Karpas-422 (cell line): ENCODE results near the gene CCDC71L. TPM values are rescaled to one million over a fixed set of nuclear protein-coding genes. Genes with fewer than 3 reads are reported as not detected.

Experiments used
- DNase-seq: peaks from one replicate; pipeline ENCODE4 v3.0.0-alpha.2; 2015
- H2AFZ ChIP-seq: fragments of 200-600 bp; sonication (generic); 2 replicates; pipeline ENCODE4 v1.6.1; 2014; ENCODE audit warnings: antibody characterized with exemption, low read length, mixed read lengths
- H3K27ac ChIP-seq: fragments of 200-600 bp; sonication (generic); 2 replicates; pipeline ENCODE4 v1.5.1; 2014; ENCODE audit warnings: mild to moderate bottlenecking, low read length, moderate library complexity
- H3K27me3 ChIP-seq: fragments of 200-600 bp; sonication (generic); 2 replicates; pipeline ENCODE4 v1.6.1; 2014; ENCODE audit warnings: low read length, mixed read lengths
- H3K36me3 ChIP-seq: fragments of 200-600 bp; sonication (generic); 2 replicates; pipeline ENCODE4 v1.6.1; 2014; ENCODE audit warnings: low read length, mixed read lengths; ENCODE audit not compliant: insufficient read depth
- H3K4me1 ChIP-seq: fragments of 200-600 bp; sonication (generic); 2 replicates; pipeline ENCODE4 v1.6.1; 2014; ENCODE audit warnings: mild to moderate bottlenecking, low read length, mixed read lengths
- H3K4me2 ChIP-seq: fragments of 200-600 bp; sonication (generic); 2 replicates; pipeline ENCODE4 v1.6.1; 2014; ENCODE audit warnings: low read length, low read depth, mild to moderate bottlenecking; ENCODE audit not compliant: poor library complexity, severe bottlenecking
- H3K4me3 ChIP-seq: fragments of 200-600 bp; sonication (generic); 2 replicates; pipeline ENCODE4 v1.5.1; 2014; ENCODE audit warnings: mild to moderate bottlenecking, antibody characterized with exemption, low read length, mixed read lengths
- H3K79me2 ChIP-seq: fragments of 200-600 bp; sonication (generic); 2 replicates; pipeline ENCODE4 v1.6.1; 2014; ENCODE audit warnings: mild to moderate bottlenecking, low read length, mixed read lengths
- H3K9ac ChIP-seq: fragments of 200-600 bp; sonication (generic); 2 replicates; pipeline ENCODE4 v1.6.0; 2014; ENCODE audit warnings: low read length
- H3K9me2 ChIP-seq: fragments of 200-600 bp; sonication (generic), shearing (Covaris generic); replicated peaks from 2 replicates; pipeline ENCODE4 v1.6.0; 2014; ENCODE audit warnings: mild to moderate bottlenecking, low read length, moderate library complexity; ENCODE audit not compliant: insufficient read depth
- H3K9me3 ChIP-seq: fragments of 300-700, 200-600 bp; sonication (generic); 2 replicates; pipeline ENCODE4 v1.6.1; 2014; ENCODE audit warnings: low read length, mixed read lengths
- H4K20me1 ChIP-seq: fragments of 200-600 bp; sonication (generic); 2 replicates; pipeline ENCODE4 v1.6.1; 2014; ENCODE audit warnings: mild to moderate bottlenecking, antibody characterized with exemption, low read length, low read depth; ENCODE audit not compliant: insufficient read depth
- total RNA-seq: library from RNA; depleted of rRNA; stranded (reverse); fragments of >200 nt; shearing (Covaris generic); gene quantifications from 2 replicates; pipeline ENCODE4 v1.2.3, GENCODE V29; 2014; ENCODE audit warnings: low replicate concordance; rRNA removed

CCDC71L gene
- total RNA-seq, 1 experiment from 2014 or later: 18.7 TPM

DNA sequence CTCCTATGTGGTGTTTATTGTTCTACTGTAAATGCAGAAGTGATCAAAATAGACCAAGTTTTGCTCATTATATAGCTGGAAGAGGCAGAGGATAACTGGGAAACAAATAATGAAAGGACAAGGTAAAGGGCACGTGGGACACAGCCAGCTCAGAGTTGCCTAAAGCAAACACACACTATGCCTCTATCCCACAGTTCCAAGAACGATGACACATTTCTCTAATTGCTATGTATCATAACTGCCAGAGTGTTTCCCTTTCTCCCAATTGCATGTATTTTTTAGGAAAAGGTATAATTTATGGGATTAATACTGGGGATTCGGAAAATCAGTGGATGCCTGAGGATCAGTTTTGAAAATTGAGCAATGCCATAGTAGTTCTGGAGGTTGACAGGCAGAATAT, 49.0 kb downstream of the CCDC71L start:
- Histone ChIP-seq H4K20me1 (no peaks in the 10 kb centered on the region), H3K9me2 (no peaks in the 10 kb centered on the region), H3K79me2 (no peaks in the 10 kb centered on the region), H3K9me3 (no peaks in the 10 kb centered on the region), H3K4me3 (no peak overlapping the region), H3K4me1 (no peaks in the 10 kb centered on the region), H2AFZ (no peak overlapping the region), H3K9ac (no peak overlapping the region), H3K36me3 (no peaks in the 10 kb centered on the region), H3K4me2 (no peak overlapping the region), H3K27me3 (no peaks in the 10 kb centered on the region), H3K27ac (no peak overlapping the region)
- no peak for DNase-seq

DNA sequence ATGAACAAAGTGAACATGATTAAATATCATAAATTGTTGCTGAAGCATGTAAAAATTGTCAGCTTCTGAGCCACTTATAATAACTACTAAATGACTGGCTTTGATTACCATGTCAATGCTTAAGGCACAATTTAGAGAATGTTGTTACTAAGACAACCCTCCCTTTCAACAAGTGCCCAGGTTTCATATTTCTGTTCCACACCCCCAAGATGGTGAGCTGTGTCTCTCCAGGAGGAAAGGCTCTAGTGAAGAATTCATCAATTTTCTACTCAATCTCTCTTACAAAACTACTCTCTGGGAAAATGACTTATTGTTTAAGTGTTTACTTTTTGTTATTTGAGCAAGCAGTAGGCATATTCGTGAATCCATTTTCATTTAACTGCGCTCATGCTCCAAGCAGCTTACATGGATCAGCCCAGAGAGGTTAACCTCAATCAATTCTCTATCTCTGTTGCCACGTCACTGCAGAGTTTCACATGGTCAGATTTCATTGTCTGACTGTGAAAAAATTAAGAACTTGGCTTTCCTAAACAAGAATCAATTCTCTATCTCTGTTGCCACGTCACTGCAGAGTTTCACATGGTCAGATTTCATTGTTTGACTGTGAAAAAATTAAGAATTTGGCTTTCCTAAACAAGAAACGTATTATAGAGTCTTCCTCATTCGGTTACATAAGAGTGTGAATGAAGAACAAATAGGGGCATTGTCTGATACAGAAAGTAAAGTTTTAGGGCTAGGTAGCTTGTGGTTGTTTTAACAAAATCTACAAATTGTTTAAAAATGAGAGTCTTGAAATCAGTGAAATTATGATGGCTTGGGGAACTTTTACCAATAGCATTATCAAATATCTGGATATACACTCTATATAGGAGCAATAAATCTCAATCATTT, 49.7 kb downstream of the CCDC71L start:
- no peak for DNase-seq
- H3K4me3 ChIP-seq: no peak overlapping the region

DNA sequence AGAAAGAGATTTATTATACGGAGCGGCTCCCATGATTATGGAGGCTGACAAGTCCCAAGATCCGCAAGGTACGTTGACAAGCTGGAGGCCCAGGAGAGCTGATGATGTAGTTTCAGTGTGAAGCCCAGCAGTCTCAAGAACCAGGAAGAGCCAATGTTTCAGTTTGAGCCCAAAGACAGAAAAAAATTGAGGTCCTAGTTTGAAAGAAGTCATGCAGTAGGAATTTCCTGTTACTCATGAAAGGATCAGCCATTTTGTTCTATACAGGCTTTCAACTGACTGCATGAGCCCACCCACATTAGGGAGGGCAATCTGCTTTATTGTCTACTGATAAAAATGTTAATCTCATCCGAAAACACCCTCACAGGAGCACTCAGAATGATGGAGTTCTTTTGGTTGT, 51.5 kb downstream of the CCDC71L start:
- H3K9ac ChIP-seq: no peak overlapping the region
- DNase-seq: no peak
- no peaks in the 10 kb centered on the region for H3K79me2 ChIP-seq
- H3K27ac ChIP-seq: no peak overlapping the region
- no peak overlapping the region for H2AFZ ChIP-seq
- no peaks in the 10 kb centered on the region for H3K4me1 ChIP-seq
- no peaks in the 10 kb centered on the region for H3K27me3 ChIP-seq
- H3K9me2 ChIP-seq: no peaks in the 10 kb centered on the region
- no peak overlapping the region for H3K4me3 ChIP-seq
- no peaks in the 10 kb centered on the region for H4K20me1 ChIP-seq
- no peak overlapping the region for H3K4me2 ChIP-seq
- no peaks in the 10 kb centered on the region for H3K9me3 ChIP-seq
- no peaks in the 10 kb centered on the region for H3K36me3 ChIP-seq

More for the DNA sequence above, 49.7 kb downstream of the CCDC71L start:
- Histone ChIP-seq H3K36me3 (no peaks in the 10 kb centered on the region), H3K27me3 (no peaks in the 10 kb centered on the region), H3K9me3 (no peaks in the 10 kb centered on the region), H3K9me2 (no peaks in the 10 kb centered on the region), H3K4me2 (no peak overlapping the region), H3K4me1 (no peaks in the 10 kb centered on the region), H4K20me1 (no peaks in the 10 kb centered on the region), H3K9ac (no peak overlapping the region), H3K27ac (no peak overlapping the region), H3K79me2 (no peaks in the 10 kb centered on the region), H2AFZ (no peak overlapping the region)

DNA sequence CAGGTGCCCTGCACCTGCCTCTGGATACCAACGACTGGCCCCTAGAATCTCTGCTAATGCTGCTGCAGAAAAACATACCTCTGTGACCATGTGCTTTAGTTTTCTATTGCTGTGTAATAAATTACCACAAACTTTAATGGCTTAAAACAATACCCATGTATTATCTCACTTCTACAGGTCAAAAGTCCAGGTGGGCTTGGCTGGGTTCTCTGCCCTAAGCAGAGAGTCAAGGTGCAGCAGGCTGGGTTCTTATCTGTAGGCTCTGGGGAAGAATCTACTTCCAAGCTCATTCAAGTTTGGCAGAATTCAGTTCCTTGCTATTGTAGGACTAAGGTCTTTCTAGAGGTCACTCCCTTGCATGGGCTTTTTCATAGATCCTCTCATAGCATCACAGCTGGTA, 52.3 kb downstream of the CCDC71L start:
- Histone ChIP-seq H3K4me1 (no peaks in the 10 kb centered on the region), H3K4me2 (no peak overlapping the region), H4K20me1 (no peaks in the 10 kb centered on the region), H2AFZ (no peak overlapping the region), H3K27ac (no peak overlapping the region), H3K9me3 (no peaks in the 10 kb centered on the region), H3K9ac (no peak overlapping the region), H3K36me3 (no peaks in the 10 kb centered on the region), H3K27me3 (no peaks in the 10 kb centered on the region), H3K4me3 (no peak overlapping the region), H3K9me2 (no peaks in the 10 kb centered on the region), H3K79me2 (no peaks in the 10 kb centered on the region)
- DNase-seq: no peak

Other genes with a start within 250 kb of the CCDC71L start
- 87.6 and 118 TPM in 2 replicates for gene PIK3CG, start 204.1 kb upstream of the CCDC71L start, total RNA-seq